HG03442 (cell line): Measurements from ENCODE around the gene SHISA3.
"Not testable (repeated sequence)": the region's sequence is repeated elsewhere in the genome, so short reads cannot be mapped to it uniquely, and the experiment has no call there.

Source experiments
- ATAC-seq: cut with Tn5 transposase; IDR thresholded peaks from one replicate; pipeline ENCODE4 v1.9.1; 2021; ENCODE audit warnings: mild to moderate bottlenecking, moderate library complexity; ENCODE audit not compliant: unreplicated experiment

Gene SHISA3

GRCh38 chr4:42396752-42397634 lies at the start of gene SHISA3:
Gene SHISA3 (plus strand): TSS chr4:42397488. CDS start chr4:42398057, 569 bp downstream.
- ATAC-seq = peak; percentile 32

GRCh38 chr4:42348247-42348646 lies 49.0 kb upstream of the SHISA3 start:
- ATAC-seq = no peak

DNA sequence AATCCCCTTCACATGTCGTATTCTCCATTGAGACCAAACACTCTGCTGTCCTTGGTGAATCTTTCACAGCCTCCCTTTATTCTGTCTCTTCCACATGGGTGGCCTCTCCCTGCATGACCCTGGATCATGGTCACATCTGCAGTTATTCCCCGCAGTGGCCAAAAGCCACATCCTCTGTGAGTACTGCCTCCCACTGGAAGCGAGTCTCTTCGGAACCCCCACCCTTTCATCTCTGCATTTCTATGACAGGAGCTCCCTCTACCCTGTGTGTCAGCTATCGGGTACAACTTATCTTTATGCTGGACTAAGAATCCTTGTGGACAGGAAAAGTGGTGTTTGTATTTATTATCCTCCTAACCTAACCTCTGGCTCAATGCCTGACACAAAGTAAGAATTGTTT lies 48.6 kb upstream of the SHISA3 start:
- ATAC-seq = no peak

DNA sequence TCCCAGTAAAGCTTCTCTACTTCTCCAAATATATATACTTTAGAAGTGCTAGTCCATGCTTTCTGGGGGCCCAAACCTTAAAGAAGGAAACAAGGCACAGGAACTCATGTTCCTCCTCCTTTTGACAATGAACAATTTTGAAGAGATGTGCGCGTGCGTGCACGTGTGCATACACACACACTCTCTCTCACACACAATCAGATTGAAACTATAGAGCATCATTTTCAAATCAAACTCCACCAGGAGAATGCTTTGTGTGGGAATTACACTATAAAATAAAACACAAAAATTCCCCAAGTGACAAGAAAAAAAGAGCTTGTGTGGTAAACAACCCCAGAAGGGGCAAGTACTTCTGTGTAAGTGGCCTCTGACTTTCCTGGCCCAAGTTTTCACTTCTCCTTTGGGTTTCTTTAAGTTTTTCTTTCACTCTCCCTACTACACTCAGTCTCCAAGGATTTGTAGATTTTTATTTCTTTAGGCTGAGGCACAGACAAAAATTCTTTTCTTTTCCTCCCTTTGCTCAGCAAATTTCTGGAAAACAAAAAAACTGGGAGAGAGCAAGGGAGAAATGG lies 46.6 kb upstream of the SHISA3 start:
- peak; percentile 47 for ATAC-seq

- no peak for ATAC-seq
These were observed 45.2 kb upstream of the SHISA3 start for GRCh38 chr4:42352049-42352448.

GRCh38 chr4:42357325-42357724 lies 40.0 kb upstream of the SHISA3 start:
- ATAC-seq = peak; percentile 67

GRCh38 chr4:42359711-42360110 lies 37.6 kb upstream of the SHISA3 start:
- no peak for ATAC-seq

DNA sequence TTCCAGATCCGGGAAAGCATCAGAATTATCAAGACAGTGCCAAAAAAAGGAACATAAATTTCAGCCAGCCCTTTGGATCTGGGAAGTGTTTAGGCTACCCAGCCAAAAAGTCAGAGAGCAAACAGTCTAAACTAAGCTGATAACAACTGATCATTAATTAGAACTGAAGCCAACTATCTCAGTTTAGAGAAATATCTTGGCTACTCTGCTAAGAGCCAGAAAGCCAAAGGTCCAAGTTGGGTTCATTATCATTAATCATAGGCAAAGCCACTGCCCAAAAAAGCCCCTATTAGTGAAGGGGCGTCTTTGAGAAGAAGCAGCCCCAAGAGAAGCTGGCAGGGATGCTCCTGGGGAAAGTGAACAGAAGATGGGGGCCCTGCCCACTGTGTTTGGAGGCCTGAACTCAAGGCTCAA lies 37.0 kb upstream of the SHISA3 start:
- ATAC-seq = no peak

DNA sequence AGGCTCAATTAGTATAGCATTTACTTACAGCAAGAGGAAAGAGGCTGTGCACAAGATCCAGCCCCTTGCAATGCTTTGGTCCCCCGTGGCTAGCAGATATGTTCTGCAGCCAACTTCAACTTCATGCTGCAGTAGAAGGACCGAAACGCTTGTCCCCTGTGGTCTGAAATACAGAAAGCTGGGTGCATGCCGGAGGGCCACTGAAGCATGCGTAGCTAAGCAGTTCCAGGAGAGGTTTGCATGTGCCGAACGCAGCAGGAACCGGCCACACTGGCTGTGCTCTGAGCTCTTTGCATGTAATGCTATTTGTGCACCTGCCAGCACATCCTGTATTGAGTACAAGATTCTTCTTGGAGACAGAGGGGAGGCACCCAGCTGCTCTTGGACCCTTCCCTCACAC lies 35.8 kb upstream of the SHISA3 start:
- ATAC-seq = no peak

GRCh38 chr4:42362591-42362990 lies 34.7 kb upstream of the SHISA3 start:
- ATAC-seq = no peak

DNA sequence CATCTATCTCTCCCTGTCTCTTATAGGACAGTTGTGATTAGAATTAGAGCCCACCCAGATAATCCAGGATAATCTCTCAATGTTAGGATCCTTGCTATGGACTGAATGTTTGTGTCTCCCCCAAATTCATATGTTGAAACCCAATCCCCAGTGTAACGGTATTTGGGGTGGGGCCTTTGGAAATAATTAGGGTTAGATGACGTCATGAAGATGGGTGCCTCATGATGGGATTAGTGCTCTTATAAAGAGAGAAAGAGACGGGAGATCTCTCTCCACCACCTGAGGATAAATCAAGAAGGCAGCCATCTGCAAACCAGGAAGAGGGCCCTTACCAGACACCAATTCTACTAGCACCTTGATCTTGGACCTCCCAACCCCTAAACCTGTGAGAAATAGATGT lies 33.7 kb upstream of the SHISA3 start:
- no peak for ATAC-seq

DNA sequence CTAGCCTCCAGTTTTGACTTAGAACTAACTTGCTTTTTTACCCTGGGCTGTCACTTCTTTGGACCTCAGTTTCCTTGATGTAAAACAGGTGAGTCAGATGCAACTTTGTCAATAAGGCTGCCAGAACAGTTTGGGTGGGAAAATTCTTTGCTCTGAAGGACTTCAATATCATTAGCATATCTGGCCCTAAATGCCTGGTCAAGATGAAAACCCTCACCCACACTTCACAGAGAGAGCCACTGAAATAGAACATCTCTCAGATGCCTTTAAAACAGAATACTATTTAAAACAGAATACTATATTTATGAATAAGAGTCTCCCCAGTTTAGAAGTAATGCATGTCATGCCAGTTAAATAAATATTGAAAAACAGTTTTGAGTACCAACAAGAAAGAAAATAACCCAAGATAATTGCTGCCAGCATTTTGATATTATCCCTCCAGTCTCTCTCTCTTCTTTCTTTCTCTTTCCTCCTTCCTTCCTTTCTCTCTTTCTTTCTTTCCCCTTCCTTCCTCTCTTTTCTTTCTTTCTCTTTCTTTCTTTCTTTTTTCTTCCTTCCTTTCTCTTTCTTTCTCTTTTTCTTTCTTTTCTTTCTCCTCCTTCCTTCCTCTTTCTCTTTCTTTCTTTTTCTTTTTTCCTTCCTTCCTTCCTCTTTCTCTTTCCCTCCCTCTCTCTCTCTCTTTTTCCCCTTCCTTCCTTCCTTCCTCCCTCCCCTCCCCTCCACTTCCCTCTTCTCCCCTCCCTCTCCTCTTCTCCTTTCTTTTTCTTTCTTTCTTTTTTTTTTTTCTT lies 32.8 kb upstream of the SHISA3 start:
- ATAC-seq = no peak

DNA sequence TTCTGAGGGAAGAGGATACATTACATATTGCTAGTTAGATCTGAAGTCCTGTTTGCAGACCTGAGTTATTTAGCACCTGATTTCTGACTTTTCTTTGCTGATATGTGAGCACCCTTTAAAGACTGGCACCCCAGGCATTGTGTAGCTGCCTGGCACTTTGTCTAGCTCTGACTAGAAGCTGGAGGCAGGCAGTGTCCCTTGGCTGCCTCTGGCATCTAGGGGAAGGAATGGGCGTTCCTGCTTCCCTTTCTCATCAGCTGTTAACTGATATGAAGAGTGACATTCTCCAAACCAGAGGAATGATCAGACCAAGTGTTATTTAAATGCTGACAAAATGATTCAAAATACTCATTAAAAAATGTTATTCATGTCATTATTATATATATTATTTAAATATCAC lies 30.3 kb upstream of the SHISA3 start:
- no peak for ATAC-seq

DNA sequence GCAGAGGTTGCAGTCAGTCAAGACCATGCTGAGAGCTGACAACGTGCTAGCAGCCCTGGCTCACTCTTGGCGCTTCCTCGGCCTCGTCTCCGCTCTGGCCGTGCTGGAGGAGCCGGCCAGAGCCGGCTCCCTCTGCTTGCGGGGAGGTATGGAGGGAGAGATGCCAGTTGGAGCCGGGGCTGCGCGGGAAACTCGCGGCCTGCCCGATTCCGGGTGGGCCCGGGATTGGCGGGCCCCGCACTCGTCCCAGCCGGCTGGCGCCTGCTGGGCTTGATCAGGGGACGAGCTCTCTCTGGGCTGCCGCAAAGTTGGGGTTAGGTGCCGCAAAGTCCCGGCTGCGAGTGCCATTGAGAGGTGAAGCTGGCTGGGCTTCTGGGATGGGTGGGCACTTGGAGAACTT lies 27.8 kb upstream of the SHISA3 start:
- no peak for ATAC-seq

DNA sequence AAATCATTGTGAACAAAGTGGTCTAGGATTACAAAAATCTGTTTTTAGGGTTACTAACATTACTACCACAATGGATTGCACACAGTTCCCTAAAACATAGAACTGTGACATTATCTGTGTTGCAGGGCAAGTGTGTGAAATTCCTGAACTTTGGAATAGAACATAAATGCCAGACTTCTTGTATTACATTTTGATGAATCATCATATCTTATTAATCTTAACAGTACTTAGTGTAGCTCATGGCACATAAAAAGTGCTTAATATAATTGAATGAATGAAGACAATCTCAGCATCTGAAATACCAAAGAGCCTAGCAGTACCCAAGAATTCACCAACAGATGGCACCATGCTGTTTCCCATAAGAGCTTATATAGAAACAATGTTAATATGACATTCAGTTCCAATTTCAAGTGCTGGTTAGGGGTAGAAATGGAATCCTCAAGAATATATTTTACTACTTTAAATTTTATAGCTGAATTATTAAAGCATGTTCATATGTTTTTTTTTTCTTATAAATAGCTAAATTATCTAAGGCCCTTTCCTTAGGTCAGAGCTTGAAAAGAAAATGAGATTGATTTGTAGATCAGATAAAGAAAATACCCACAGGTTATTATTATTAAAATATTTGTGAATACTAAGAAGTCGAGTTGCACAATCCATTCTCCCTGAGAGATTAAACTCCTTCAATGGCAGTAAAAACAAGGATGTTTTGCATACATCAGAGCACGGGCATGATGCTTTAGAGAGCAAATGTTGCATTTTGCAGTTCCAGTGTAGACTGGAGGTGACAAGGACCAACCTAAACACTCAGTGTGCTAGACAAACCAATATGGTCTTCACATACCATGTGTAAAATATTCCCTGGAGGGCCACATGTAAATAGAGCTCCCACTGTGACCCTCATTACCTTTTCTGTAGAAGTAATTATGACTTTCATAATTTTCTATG lies 25.7 kb upstream of the SHISA3 start:
- no peak for ATAC-seq

DNA sequence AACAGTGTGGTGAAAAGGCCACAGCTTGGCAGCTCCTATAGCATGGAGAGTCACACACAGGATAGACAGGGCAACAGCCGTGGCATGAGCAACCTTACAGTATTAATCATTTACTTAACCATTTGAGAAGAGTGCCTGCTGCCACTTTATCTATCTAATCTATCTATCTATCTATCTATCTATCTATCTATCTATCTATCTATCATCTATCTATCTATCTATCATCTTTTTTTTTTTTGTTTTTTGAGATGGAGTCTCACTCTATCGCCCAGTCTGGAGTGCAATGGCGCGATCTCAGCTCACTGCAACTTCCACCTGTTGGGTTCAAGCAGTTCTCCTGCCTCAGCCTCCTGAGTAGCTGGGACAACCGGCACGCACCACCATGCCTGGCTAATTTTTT lies 25.0 kb upstream of the SHISA3 start:
- ATAC-seq = not testable (repeated sequence)

DNA sequence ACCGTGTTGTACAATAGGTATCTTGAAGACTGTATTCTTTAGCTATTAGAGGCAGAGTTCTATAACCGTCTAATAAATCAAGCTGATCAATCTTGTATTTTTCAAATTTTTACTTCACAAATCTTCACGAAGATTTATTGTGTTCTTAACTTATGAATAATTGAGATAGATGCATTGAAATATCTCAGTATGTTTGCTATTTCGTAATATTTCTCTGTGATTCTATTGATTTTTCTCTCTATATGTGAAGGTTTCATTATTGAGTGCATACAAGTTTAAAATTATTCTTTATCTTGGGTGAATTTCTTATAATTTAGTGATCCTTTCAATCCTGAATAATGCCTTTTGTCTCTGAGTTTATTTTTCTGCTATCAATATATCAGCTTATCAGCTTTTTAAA lies 19.8 kb upstream of the SHISA3 start:
- ATAC-seq = no peak

DNA sequence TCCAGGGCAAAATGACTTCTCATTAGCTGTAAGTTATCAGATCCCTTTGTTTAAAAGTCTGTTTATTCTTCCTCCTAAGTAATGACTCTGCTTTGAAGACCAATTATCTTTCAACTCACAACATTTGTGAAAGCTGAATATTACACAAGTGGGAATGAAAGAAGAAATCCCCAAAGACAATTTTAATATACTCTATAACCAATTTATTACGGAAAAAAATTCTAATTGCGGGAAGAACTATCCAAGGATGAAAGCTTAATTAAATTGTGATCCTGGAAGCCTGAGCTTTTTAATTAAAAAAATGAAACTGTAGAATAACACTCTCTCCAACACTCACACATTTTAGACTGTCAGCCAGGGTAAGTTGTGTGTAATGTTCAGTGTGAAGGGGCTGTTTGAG lies 15.6 kb upstream of the SHISA3 start:
- no peak for ATAC-seq

DNA sequence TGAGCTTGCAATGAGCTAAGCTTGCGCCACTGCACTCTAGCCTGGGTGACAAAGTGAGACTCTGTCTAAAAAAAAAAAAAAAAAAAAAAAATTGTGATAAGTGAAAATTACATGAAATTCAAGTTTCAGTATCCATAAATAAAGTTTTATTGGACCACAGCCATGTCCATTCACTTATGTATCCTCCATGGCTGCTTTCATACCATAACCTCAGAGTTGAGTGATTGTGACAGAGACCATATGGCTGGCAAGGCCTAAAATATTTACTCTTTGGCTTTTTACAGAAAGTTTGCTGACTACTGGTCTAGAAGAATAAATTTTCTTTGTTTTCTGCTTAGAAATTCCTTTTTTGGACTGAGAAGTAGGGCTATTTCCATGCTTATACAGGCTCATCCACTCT lies 11.8 kb upstream of the SHISA3 start:
- no peak for ATAC-seq

GRCh38 chr4:42390622-42391354 lies 6.5 kb upstream of the SHISA3 start:
- ATAC-seq = no peak
